ENCODE measurements around the gene CADPS. TPM values are rescaled to one million over a fixed set of nuclear protein-coding genes. Genes with fewer than 3 reads are reported as not detected.

The CADPS gene
- total and polyA plus RNA-seq, 5 donors: 29.4 to 64.2 (median 39.3) TPM

GRCh38 chr3:62686503-62687294, 188.5 kb downstream of the CADPS start:
- H3K27me3 ChIP-seq (ENCODE audit: control insufficient read depth, insufficient read depth): no peaks in the 10 kb centered on the region
- no peak overlapping the region for H3K27ac ChIP-seq (ENCODE audit: low read length)
- ATAC-seq (no peak), DNase-seq (no peak)
- no peaks in the 10 kb centered on the region for H3K4me1 ChIP-seq (ENCODE audit: control insufficient read depth, insufficient read depth, low read length)
- no peak overlapping the region for H3K4me3 ChIP-seq (ENCODE audit: low read length)
- no peaks in the 10 kb centered on the region for H3K9me3 ChIP-seq (ENCODE audit: control insufficient read depth, low read length)
- intact Hi-C loops (cut with DNase I): no loop called here
- 49% methylated on average over 4 of the region's 4 CpGs for WGBS

GRCh38 chr3:62682826-62683225, 192.4 kb downstream of the CADPS start:
- ATAC-seq: no peak

GRCh38 chr3:62679988-62680387, 195.2 kb downstream of the CADPS start:
- ATAC-seq (no peak), DNase-seq (no peak)
- H3K9me3 ChIP-seq (ENCODE audit: control insufficient read depth, low read length): no peaks in the 10 kb centered on the region
- no peaks in the 10 kb centered on the region for H3K27me3 ChIP-seq (ENCODE audit: control insufficient read depth, insufficient read depth)
- H3K27ac ChIP-seq (ENCODE audit: low read length): no peak overlapping the region
- intact Hi-C loops (cut with DNase I): no loop called here
- H3K4me3 ChIP-seq (ENCODE audit: low read length): no peak overlapping the region
- no peaks in the 10 kb centered on the region for H3K4me1 ChIP-seq (ENCODE audit: control insufficient read depth, insufficient read depth, low read length)
- WGBS: 85% methylated on average over 3 of the region's 3 CpGs

More at GRCh38 chr3:62682826-62683225, 192.4 kb downstream of the CADPS start:
- intact Hi-C loops (cut with DNase I): no loop called here
- H3K27ac ChIP-seq (ENCODE audit: low read length): no peak overlapping the region
- H3K9me3 ChIP-seq (ENCODE audit: control insufficient read depth, low read length): no peaks in the 10 kb centered on the region
- H3K4me3 ChIP-seq (ENCODE audit: low read length): no peak overlapping the region
- WGBS: 73% methylated on average over 2 of the region's 2 CpGs
- DNase-seq: no peak
- no peaks in the 10 kb centered on the region for H3K4me1 ChIP-seq (ENCODE audit: control insufficient read depth, insufficient read depth, low read length)
- H3K27me3 ChIP-seq (ENCODE audit: control insufficient read depth, insufficient read depth): no peaks in the 10 kb centered on the region

GRCh38 chr3:62678841-62679240, 196.4 kb downstream of the CADPS start:
- ATAC-seq (no peak), DNase-seq (no peak)
- 73% methylated on average over 3 of the region's 3 CpGs for WGBS
- intact Hi-C loops (cut with DNase I): no loop called here
- Histone ChIP-seq H3K27me3 (ENCODE audit: control insufficient read depth, insufficient read depth) (no peaks in the 10 kb centered on the region), H3K27ac (ENCODE audit: low read length) (no peak overlapping the region), H3K4me1 (ENCODE audit: control insufficient read depth, insufficient read depth, low read length) (no peaks in the 10 kb centered on the region), H3K9me3 (ENCODE audit: control insufficient read depth, low read length) (no peaks in the 10 kb centered on the region), H3K4me3 (ENCODE audit: low read length) (no peak overlapping the region)

GRCh38 chr3:62677926-62678325, 197.3 kb downstream of the CADPS start:
- no peak overlapping the region for H3K27ac ChIP-seq (ENCODE audit: low read length)
- ATAC-seq: peak in 1 of 2 donors; percentile 31
- WGBS: 30% methylated on average over 1 of the region's 1 CpG

GRCh38 chr3:62676689-62677271, 198.4 kb downstream of the CADPS start:
- 49% methylated on average over 3 of the region's 3 CpGs for WGBS
- intact Hi-C loops (cut with DNase I): no loop called here
- H3K27ac ChIP-seq (ENCODE audit: low read length): no peak overlapping the region

More at GRCh38 chr3:62677926-62678325, 197.3 kb downstream of the CADPS start:
- no peaks in the 10 kb centered on the region for H3K9me3 ChIP-seq (ENCODE audit: control insufficient read depth, low read length)
- no peaks in the 10 kb centered on the region for H3K27me3 ChIP-seq (ENCODE audit: control insufficient read depth, insufficient read depth)
- H3K4me3 ChIP-seq (ENCODE audit: low read length): no peak overlapping the region
- intact Hi-C loops (cut with DNase I): no loop called here
- no peak for DNase-seq
- H3K4me1 ChIP-seq (ENCODE audit: control insufficient read depth, insufficient read depth, low read length): no peaks in the 10 kb centered on the region

GRCh38 chr3:62675492-62675891, 199.7 kb downstream of the CADPS start:
- WGBS: 86% methylated on average over 1 of the region's 1 CpG
- no peaks in the 10 kb centered on the region for H3K27me3 ChIP-seq (ENCODE audit: control insufficient read depth, insufficient read depth)
- no peak for DNase-seq
- no peak for ATAC-seq
- no peaks in the 10 kb centered on the region for H3K9me3 ChIP-seq (ENCODE audit: control insufficient read depth, low read length)
- H3K4me3 ChIP-seq (ENCODE audit: low read length): no peak overlapping the region
- H3K27ac ChIP-seq (ENCODE audit: low read length): no peak overlapping the region
- H3K4me1 ChIP-seq (ENCODE audit: control insufficient read depth, insufficient read depth, low read length): no peaks in the 10 kb centered on the region
- intact Hi-C loops (cut with DNase I): no loop called here

More at GRCh38 chr3:62676689-62677271, 198.4 kb downstream of the CADPS start:
- Histone ChIP-seq H3K4me1 (ENCODE audit: control insufficient read depth, insufficient read depth, low read length) (no peaks in the 10 kb centered on the region), H3K4me3 (ENCODE audit: low read length) (no peak overlapping the region), H3K9me3 (ENCODE audit: control insufficient read depth, low read length) (no peaks in the 10 kb centered on the region), H3K27me3 (ENCODE audit: control insufficient read depth, insufficient read depth) (no peaks in the 10 kb centered on the region)
- DNase-seq (no peak), ATAC-seq (no peak)

GRCh38 chr3:62672988-62673313, 202.3 kb downstream of the CADPS start:
- DNase-seq (no peak), ATAC-seq (peak; percentile 23 to 40)
- Histone ChIP-seq H3K9me3 (ENCODE audit: control insufficient read depth, low read length) (no peaks in the 10 kb centered on the region), H3K4me3 (ENCODE audit: low read length) (no peak overlapping the region), H3K27ac (ENCODE audit: low read length) (peak overlapping the region; percentile 91), H3K4me1 (ENCODE audit: control insufficient read depth, insufficient read depth, low read length) (no peaks in the 10 kb centered on the region), H3K27me3 (ENCODE audit: control insufficient read depth, insufficient read depth) (no peaks in the 10 kb centered on the region)
- intact Hi-C loops (cut with DNase I): no loop called here

- Histone ChIP-seq H3K4me1 (ENCODE audit: control insufficient read depth, insufficient read depth, low read length) (no peaks in the 10 kb centered on the region), H3K9me3 (ENCODE audit: control insufficient read depth, low read length) (no peaks in the 10 kb centered on the region), H3K27me3 (ENCODE audit: control insufficient read depth, insufficient read depth) (no peaks in the 10 kb centered on the region), H3K4me3 (ENCODE audit: low read length) (no peak overlapping the region), H3K27ac (ENCODE audit: low read length) (peak overlapping the region; percentile 91)
- 32% methylated on average over 10 of the region's 10 CpGs for WGBS
- intact Hi-C loops (cut with DNase I): no loop called here
- DNase-seq: no peak
- ATAC-seq: peak; percentile 67 to 77
These were observed 202.8 kb downstream of the CADPS start for GRCh38 chr3:62672270-62672987.

- Histone ChIP-seq H3K27ac (ENCODE audit: low read length) (no peak overlapping the region), H3K9me3 (ENCODE audit: control insufficient read depth, low read length) (no peaks in the 10 kb centered on the region), H3K4me3 (ENCODE audit: low read length) (no peak overlapping the region), H3K27me3 (ENCODE audit: control insufficient read depth, insufficient read depth) (no peaks in the 10 kb centered on the region), H3K4me1 (ENCODE audit: control insufficient read depth, insufficient read depth, low read length) (no peaks in the 10 kb centered on the region)
- DNase-seq (no peak), ATAC-seq (no peak)
- intact Hi-C loops (cut with DNase I): no loop called here
These were observed 204.9 kb downstream of the CADPS start for GRCh38 chr3:62670351-62670750.

- Histone ChIP-seq H3K27ac (ENCODE audit: low read length) (peak overlapping the region; percentile 72), H3K9me3 (ENCODE audit: control insufficient read depth, low read length) (no peaks in the 10 kb centered on the region), H3K4me3 (ENCODE audit: low read length) (no peak overlapping the region), H3K4me1 (ENCODE audit: control insufficient read depth, insufficient read depth, low read length) (no peaks in the 10 kb centered on the region), H3K27me3 (ENCODE audit: control insufficient read depth, insufficient read depth) (no peaks in the 10 kb centered on the region)
- DNase-seq (no peak), ATAC-seq (no peak)
- WGBS: 74% methylated on average over 1 of the region's 1 CpG
- intact Hi-C loops (cut with DNase I): loop anchor here in 3 of 4 donors (5.0 to 10.0 kb wide), 3 partner anchors 206 to 563 kb away; partner anchors contain the start of gene CADPS (in 1 of the 3)
These were observed 206.1 kb downstream of the CADPS start for GRCh38 chr3:62669161-62669560.
